ENCODE data around the gene NFKBIZ.

DNA sequence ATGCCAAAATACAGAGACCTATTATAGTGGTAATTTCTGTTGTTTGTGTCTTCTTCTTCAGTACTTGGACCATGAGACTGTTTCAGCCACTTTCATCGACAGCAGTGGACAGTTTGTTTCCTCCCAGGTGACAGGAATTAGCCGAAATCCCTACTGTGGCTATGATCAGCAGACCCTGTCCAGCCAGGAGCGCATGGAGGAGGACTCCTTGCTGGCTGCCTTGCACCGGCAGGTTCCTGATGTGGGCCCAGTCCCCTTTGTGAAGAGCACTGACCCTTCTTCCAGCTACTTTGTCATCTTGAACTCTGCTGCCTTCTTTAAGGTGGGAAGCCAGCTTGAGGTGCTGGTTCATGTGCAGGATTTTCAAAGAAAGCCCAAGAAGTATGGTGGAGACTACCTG, 48.1 kb upstream of the NFKBIZ start:
- TF ChIP-seq EZH2phosphoT487 (IDR thresholded peaks at IDR 0.05; ENCODE audit: insufficient read depth, low read depth) = no peak
- TF ChIP-seq EZH2 (IDR thresholded peaks at IDR 0.05; ENCODE audit: insufficient read depth, poor library complexity, severe bottlenecking) = no peak

All from GM23248 (cell line).